ENCODE results near the gene ZNF80. TPM values are rescaled to one million over a fixed set of nuclear protein-coding genes. Genes with fewer than 3 reads are reported as not detected.

Gene ZNF80
- total and polyA plus RNA-seq, 2 of the 8 experiments (the other 6 are each of a cell fraction or from before 2014, with no cell fraction given): not detected

GRCh38 chr3:114231616-114232015, 5.8 kb downstream of the ZNF80 start:
- Histone ChIP-seq H3K23me2 (ENCODE audit: low read depth, low read length) (no peaks in the 10 kb centered on the region), H3K9ac (replicated peaks in 1 of 4; ENCODE audit: extremely low read depth in 1 of 4, low read depth in 3 of 4, low read length in 3 of 4) (no peak overlapping the region), H3K27me3 (replicated peaks in 1 of 4; ENCODE audit: control insufficient read depth in 3 of 4, extremely low read depth in 1 of 4, insufficient read depth in 3 of 4, low read length in 3 of 4) (no peaks in the 10 kb centered on the region), H3K56ac (replicated peaks; ENCODE audit: insufficient read length, low read depth, low read length) (no peak overlapping the region), H4K20me1 (replicated peaks in 1 of 2; ENCODE audit: control insufficient read depth in 1 of 2, insufficient read depth in 2 of 2, low read length in 2 of 2) (no peaks in the 10 kb centered on the region), H3K4me2 (ENCODE audit: insufficient read depth in 1 of 2, low read depth in 2 of 2, low read length in 2 of 2) (no peak overlapping the region), H4K91ac (replicated peaks; ENCODE audit: insufficient read length, low read length) (no peak overlapping the region), H2BK15ac (ENCODE audit: low read length) (no peak overlapping the region), H3K4me3 (ENCODE audit: extremely low read depth in 1 of 4, insufficient read depth in 2 of 4, low read depth in 3 of 4, low read length in 4 of 4) (no peak overlapping the region), H4K5ac (ENCODE audit: insufficient read length, low read depth, low read length) (no peak overlapping the region), H3K4me1 (replicated peaks in 1 of 4; ENCODE audit: control insufficient read depth in 3 of 4, insufficient read depth in 4 of 4, low read length in 3 of 4) (no peaks in the 10 kb centered on the region; a peak in 1 of 7 replicates), H2BK12ac (ENCODE audit: low read depth, low read length) (no peak overlapping the region), H3K79me2 (ENCODE audit: control insufficient read depth in 1 of 2, insufficient read depth in 2 of 2, low read length in 2 of 2) (no peaks in the 10 kb centered on the region), H3K18ac (ENCODE audit: extremely low read depth, low read length) (no peak overlapping the region), H2BK20ac (ENCODE audit: low read length) (no peak overlapping the region), H3K79me1 (ENCODE audit: low read depth, low read length) (no peaks in the 10 kb centered on the region), H2BK5ac (ENCODE audit: low read depth, low read length) (no peak overlapping the region; the same call in 1 of the 2 replicates), H3K14ac (ENCODE audit: insufficient read length) (no peak overlapping the region), H4K8ac (ENCODE audit: extremely low read depth, insufficient read depth, low read length) (no peak overlapping the region), H3K23ac (ENCODE audit: insufficient read length) (no peak overlapping the region), H2AK5ac (ENCODE audit: low read depth, low read length) (no peak overlapping the region), H3K36me3 (ENCODE audit: control insufficient read depth in 2 of 4, insufficient read depth in 4 of 4, low read length in 3 of 4) (no peaks in the 10 kb centered on the region; a peak in 1 of 8 replicates), H3K27ac (ENCODE audit: low read depth, low read length) (no peak overlapping the region), H2AFZ (ENCODE audit: low read length) (no peak overlapping the region), H2BK120ac (replicated peaks; ENCODE audit: low read depth, low read length) (no peak overlapping the region), H3K9me3 (ENCODE audit: insufficient read depth in 2 of 2, low read depth in 1 of 2, low read length in 1 of 2) (no peaks in the 10 kb centered on the region), H3K4ac (replicated peaks; ENCODE audit: insufficient read length, low read depth, low read length) (no peak overlapping the region)
- ChIA-PET POLR2A (ENCODE audit: partially characterized antibody) (no interaction called here), CTCF (ENCODE audit: partially characterized antibody) (interaction anchor here (0.7 kb wide), 1 partner anchor 9 kb away, joined by 3 read pairs; no protein-coding TSS in a partner anchor)
- 84% methylated on average over 3 of the region's 3 CpGs; no CpG with 5 or more reads in 1 of the 2 experiments for WGBS, 2 experiments (ENCODE audit: extremely low coverage in 1 of 2, insufficient coverage in 1 of 2, insufficient read length in 1 of 2, insufficient replicate concordance in 2 of 2, low coverage in 1 of 2, low lambda C conversion rate in 2 of 2, missing lambda C conversion rate in 1 of 2)
- FAIRE-seq (no peak), DNase-seq (ENCODE audit: low read depth in 1 of 2, low spot score in 2 of 2) (no peak)
- TF ChIP-seq CEBPB (IDR thresholded peaks at IDR 0.05; ENCODE audit: low read depth, low read length): no peak
- no peak for TF ChIP-seq SIRT6 (IDR thresholded peaks at IDR 0.05; ENCODE audit: low read length)
- TF ChIP-seq CREB1 (IDR thresholded peaks at IDR 0.05): no peak
- no peak for TF ChIP-seq SRF (IDR thresholded peaks at IDR 0.05; ENCODE audit: low read depth, low read length)
- no peak for TF ChIP-seq ATF2 (IDR thresholded peaks at IDR 0.05; ENCODE audit: low read length)
